ENCODE measurements around the gene AFAP1.

Gene AFAP1

DNA sequence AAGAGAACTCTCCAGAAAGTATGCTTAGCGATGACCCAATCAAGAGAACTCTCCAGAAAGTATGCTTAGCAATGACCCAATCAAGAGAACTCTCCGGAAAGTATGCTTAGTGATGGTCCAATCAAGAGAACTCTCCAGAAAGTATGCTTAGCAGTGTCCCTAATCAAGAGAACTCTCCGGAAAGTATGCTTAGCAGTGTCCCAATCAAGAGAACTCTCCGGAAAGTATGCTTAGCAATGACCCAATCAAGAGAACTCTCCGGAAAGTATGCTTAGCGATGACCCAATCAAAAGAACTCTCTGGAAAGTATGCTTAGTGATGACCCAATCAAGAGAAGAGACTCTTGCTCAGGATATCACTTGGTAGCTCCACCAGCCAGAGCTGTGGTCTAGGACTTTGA lies 92.5 kb downstream of the AFAP1 start:
- Histone ChIP-seq H3K4me1 (ENCODE audit: control insufficient read depth in 1 of 2, insufficient read depth in 1 of 2, low read depth in 1 of 2, low read length in 1 of 2) (no peaks in the 10 kb centered on the region), H3K36me3 (peaks cover 13% of the 10 kb centered on the region)

DNA sequence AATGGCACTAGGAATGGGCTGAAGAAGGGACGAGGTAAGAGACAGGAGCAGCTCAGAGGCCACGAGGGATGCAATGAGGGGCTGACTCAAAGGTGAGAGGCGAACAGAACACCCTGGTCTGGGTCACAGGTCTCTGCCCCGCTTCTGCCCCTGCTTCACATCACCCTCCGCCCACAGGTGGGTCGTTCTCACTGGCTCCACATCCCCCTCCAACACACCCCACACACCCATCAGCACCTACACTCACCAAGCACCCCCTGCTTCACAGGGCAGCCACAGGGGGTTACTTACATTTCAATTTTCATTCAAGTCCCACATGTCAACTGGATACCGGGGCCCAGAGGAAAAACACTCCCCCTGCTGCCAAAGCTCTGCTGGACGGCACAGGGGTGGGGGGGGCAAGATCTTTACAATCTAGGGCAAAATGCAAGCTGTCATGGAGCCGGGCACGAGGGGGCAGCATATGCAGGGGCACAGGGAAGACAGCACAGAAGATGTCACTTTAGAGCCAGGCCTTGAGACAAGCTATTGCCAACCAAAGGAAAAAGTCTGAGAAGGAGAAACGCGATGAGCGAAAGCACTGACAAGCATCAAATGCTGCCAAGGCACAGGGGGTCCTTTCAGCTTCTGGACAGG lies 94.0 kb downstream of the AFAP1 start:
- H3K27ac ChIP-seq: no peak overlapping the region
- H3K4me1 ChIP-seq (ENCODE audit: control insufficient read depth in 1 of 2, insufficient read depth in 1 of 2, low read depth in 1 of 2, low read length in 1 of 2): no peaks in the 10 kb centered on the region
- peaks cover 11% of the 10 kb centered on the region for H3K36me3 ChIP-seq

More for the DNA sequence above, 92.5 kb downstream of the AFAP1 start:
- TF ChIP-seq, protein P1, sequence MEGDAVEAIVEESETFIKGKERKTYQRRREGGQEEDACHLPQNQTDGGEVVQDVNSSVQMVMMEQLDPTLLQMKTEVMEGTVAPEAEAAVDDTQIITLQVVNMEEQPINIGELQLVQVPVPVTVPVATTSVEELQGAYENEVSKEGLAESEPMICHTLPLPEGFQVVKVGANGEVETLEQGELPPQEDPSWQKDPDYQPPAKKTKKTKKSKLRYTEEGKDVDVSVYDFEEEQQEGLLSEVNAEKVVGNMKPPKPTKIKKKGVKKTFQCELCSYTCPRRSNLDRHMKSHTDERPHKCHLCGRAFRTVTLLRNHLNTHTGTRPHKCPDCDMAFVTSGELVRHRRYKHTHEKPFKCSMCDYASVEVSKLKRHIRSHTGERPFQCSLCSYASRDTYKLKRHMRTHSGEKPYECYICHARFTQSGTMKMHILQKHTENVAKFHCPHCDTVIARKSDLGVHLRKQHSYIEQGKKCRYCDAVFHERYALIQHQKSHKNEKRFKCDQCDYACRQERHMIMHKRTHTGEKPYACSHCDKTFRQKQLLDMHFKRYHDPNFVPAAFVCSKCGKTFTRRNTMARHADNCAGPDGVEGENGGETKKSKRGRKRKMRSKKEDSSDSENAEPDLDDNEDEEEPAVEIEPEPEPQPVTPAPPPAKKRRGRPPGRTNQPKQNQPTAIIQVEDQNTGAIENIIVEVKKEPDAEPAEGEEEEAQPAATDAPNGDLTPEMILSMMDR (IDR thresholded peaks at IDR 0.05): no peak
- Histone ChIP-seq H3K4me3 (ENCODE audit: low read depth in 1 of 2, low read length in 1 of 2) (no peak overlapping the region), H3K9me3 (no peaks in the 10 kb centered on the region), H3K27ac (no peak overlapping the region), H3K27me3 (no peaks in the 10 kb centered on the region)

DNA sequence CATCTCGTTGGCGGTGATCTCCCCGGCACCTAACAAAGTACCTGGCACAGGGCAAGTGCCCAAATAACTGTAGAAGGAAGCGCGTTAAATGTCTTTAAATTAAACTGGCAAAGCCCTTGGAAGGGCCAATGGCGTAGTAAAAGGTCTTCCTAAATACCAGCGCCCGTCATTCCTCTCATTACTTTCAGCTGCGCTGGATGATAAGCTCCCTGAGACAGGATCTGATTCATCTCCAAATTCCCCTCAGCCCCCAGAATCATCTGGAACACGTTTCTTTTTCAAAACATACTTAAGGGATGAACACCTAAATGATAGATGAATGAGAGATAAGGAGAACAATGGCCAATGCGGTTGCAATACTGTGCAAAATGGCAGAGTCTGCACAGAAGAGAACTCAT lies 95.1 kb downstream of the AFAP1 start:
- H3K27ac ChIP-seq: no peak overlapping the region
- TF ChIP-seq, protein P1 (IDR thresholded peaks at IDR 0.05): no peak
- peaks cover 11% of the 10 kb centered on the region for H3K36me3 ChIP-seq
- H3K4me3 ChIP-seq (ENCODE audit: low read depth in 1 of 2, low read length in 1 of 2): no peak overlapping the region
- H3K4me1 ChIP-seq (ENCODE audit: control insufficient read depth in 1 of 2, insufficient read depth in 1 of 2, low read depth in 1 of 2, low read length in 1 of 2): no peaks in the 10 kb centered on the region
- no peaks in the 10 kb centered on the region for H3K9me3 ChIP-seq
- H3K27me3 ChIP-seq: no peaks in the 10 kb centered on the region

More for the DNA sequence above, 94.0 kb downstream of the AFAP1 start:
- no peak overlapping the region for H3K4me3 ChIP-seq (ENCODE audit: low read depth in 1 of 2, low read length in 1 of 2)
- TF ChIP-seq, protein P1 (IDR thresholded peaks at IDR 0.05): no peak
- no peaks in the 10 kb centered on the region for H3K9me3 ChIP-seq
- no peaks in the 10 kb centered on the region for H3K27me3 ChIP-seq

DNA sequence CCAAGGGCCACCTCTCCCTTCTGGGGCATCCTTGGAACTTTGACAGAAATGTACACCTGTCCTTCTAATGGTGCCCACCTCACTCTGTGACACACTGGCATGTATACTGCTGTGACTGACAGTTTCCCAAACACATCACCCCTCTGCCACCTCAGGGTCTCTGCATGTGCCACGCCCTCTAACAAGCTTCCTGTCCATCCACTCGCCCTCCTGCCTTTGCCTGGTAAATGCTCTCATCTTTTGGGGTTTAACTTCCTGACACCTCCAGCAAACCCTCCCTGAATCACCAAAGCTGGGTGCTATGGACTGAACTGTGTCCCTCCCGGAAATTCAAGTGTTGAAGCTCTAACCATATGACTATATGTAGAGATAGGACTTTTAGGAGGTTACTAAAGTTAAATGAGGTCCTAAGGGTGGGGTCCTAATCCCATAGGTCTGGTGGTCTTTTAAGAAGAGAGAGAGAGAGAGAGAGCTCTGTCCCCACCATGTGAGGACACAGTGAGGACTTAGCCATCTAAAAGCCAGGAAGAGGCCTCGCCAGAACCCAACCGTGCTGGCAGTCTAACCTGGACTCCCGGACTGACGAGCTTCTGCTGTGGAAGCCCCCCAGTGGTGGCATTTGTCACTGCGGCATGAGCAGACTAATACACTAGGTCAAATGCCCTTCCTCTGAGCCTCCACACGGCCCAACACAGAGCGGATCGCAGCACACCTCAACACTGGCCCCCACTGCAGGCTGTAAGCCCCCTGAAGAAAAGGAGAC lies 95.6 kb downstream of the AFAP1 start:
- Histone ChIP-seq H3K36me3 (peaks cover 11% of the 10 kb centered on the region), H3K4me3 (ENCODE audit: low read depth in 1 of 2, low read length in 1 of 2) (no peak overlapping the region), H3K27ac (no peak overlapping the region), H3K9me3 (no peaks in the 10 kb centered on the region), H3K27me3 (no peaks in the 10 kb centered on the region), H3K4me1 (ENCODE audit: control insufficient read depth in 1 of 2, insufficient read depth in 1 of 2, low read depth in 1 of 2, low read length in 1 of 2) (no peaks in the 10 kb centered on the region)
- TF ChIP-seq, protein P1 (IDR thresholded peaks at IDR 0.05): no peak

DNA sequence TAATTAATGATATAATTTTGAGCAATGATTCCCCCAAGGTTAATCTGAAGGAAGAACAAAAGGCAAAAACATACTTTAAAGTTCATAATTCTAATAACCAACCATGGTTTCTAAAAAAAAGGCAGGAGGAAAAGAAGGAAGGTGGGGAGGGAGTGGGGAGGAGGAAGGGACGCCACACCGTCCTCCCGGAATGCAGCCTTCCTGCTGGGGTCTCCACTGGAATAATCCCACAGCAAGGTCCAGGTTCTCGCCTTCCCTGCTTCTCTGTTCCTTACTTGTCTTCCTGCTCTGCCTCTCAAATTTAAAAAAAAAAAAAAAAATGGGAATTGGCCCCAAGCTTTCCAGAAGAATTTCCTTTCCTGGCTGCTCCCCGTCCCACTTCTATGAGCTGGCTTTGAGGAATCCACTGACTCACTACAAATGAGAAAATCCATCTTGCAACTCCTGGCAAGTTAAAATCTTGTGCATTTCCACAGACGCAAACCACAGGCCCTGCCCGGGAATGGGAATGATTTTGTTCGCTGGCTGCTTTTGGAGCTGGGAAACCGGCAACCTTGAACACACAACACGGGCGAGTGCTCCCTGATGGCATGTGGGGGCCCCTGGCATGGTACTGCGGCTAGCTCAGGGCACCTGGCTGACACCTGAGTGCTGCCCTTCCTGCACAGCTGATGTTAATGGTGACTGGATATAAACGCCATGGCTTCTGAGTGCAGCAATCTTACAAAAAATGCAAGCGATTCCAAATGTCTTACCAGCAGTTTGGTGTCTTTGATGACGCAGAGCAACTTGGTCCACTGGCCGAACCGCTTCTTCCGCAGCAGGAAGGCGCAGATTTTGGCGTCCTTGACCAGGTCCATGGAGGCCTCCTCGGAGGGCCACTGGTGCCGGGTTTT lies 97.0 kb downstream of the AFAP1 start:
- H3K36me3 ChIP-seq: peaks cover 11% of the 10 kb centered on the region
- TF ChIP-seq, protein P1 (IDR thresholded peaks at IDR 0.05): no peak
- no peaks in the 10 kb centered on the region for H3K27me3 ChIP-seq
- no peaks in the 10 kb centered on the region for H3K4me1 ChIP-seq (ENCODE audit: control insufficient read depth in 1 of 2, insufficient read depth in 1 of 2, low read depth in 1 of 2, low read length in 1 of 2)
- H3K9me3 ChIP-seq: no peaks in the 10 kb centered on the region
- H3K4me3 ChIP-seq (ENCODE audit: low read depth in 1 of 2, low read length in 1 of 2): no peak overlapping the region
- no peak overlapping the region for H3K27ac ChIP-seq
